IPS DF 6.9 (cell line): ENCODE measurements around the gene RAET1G.
"Not testable (repeated sequence)": the region's sequence is repeated elsewhere in the genome, so short reads cannot be mapped to it uniquely, and the experiment has no call there.

Experiments
- DNase-seq: peaks from one replicate; pipeline ENCODE4 v3.0.0-alpha.2; 2013; ENCODE audit warnings: low read depth, low spot score
- H3K27ac ChIP-seq: one replicate; pipeline ENCODE4 v1.5.1; 2013; ENCODE audit warnings: low read length, control low read depth
- H3K27me3 ChIP-seq: 2 replicates; pipeline ENCODE4 v1.6.1; 2013; ENCODE audit warnings: mild to moderate bottlenecking, low read length; ENCODE audit not compliant: control insufficient read depth, insufficient read depth
- H3K36me3 ChIP-seq: 2 replicates; pipeline ENCODE4 v1.6.1; 2013; ENCODE audit warnings: low read length; ENCODE audit not compliant: control insufficient read depth, insufficient read depth
- H3K4me1 ChIP-seq: 2 replicates; pipeline ENCODE4 v1.6.1; 2013; ENCODE audit warnings: low read length; ENCODE audit not compliant: control insufficient read depth, insufficient read depth
- H3K4me3 ChIP-seq: 2 replicates; pipeline ENCODE4 v1.5.1; 2013; ENCODE audit warnings: mild to moderate bottlenecking, low read length
- H3K9me3 ChIP-seq: 2 replicates; pipeline ENCODE4 v1.6.1; 2013; ENCODE audit warnings: low read length, inconsistent platforms; ENCODE audit not compliant: control insufficient read depth, insufficient read depth
- WGBS: extraction: QIAGEN DNeasy Blood & Tissue Kit; methylation state at CpG from one replicate; pipeline ENCODE4 v1.1.7; 2013; ENCODE audit warnings: mixed read lengths, missing lambda C conversion rate; ENCODE audit not compliant: insufficient read length, insufficient coverage; 5-methylcytosine and 5-hydroxymethylcytosine counted together

RAET1G gene

DNA sequence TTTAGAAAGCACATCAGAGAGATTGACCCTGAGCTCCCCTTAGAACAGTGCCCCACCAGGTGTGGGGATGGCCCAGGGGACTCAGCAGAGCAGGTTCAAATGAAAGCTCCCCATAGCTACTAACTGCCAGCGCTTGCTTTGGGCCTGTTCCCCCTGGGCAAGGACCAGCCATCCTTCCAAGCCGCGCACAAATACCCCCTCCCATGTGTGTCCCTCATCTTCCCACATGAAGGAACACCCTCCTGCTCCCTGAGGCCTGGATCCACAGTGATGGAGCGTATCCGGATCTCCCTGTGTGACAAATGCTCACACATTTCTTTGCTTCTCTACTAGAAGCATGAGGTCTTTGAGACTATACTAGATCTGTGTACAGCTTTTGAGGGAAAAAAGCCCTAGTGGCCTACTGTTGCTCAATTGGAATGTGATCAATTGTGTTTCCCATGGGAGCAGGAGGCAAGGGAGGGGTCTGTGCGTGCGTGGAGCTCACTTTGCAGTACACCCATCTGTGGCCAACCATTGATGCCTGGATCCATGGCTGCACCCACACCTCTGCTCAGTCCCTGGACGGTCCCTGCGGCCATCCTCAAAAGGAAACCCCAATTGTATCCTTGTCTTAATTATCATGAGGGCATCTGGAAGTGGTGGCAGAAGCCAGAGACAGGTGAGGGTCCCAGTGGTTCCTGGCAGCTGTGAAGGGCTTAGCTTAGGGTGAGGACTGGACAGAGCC lies 1.4 kb upstream of the RAET1G start:
- no CpG with 5 or more reads among the region's 9 CpGs for whole genome bisulfite sequencing
- Histone ChIP-seq H3K4me1 (no peaks in the 10 kb centered on the region; the same call in 1 of the 2 replicates), H3K36me3 (no peaks in the 10 kb centered on the region), H3K27me3 (peaks cover 45% of the 10 kb centered on the region), H3K9me3 (no peaks in the 10 kb centered on the region), H3K4me3 (no peak overlapping the region), H3K27ac (no peak overlapping the region)
- no peak for DNase-seq

DNA sequence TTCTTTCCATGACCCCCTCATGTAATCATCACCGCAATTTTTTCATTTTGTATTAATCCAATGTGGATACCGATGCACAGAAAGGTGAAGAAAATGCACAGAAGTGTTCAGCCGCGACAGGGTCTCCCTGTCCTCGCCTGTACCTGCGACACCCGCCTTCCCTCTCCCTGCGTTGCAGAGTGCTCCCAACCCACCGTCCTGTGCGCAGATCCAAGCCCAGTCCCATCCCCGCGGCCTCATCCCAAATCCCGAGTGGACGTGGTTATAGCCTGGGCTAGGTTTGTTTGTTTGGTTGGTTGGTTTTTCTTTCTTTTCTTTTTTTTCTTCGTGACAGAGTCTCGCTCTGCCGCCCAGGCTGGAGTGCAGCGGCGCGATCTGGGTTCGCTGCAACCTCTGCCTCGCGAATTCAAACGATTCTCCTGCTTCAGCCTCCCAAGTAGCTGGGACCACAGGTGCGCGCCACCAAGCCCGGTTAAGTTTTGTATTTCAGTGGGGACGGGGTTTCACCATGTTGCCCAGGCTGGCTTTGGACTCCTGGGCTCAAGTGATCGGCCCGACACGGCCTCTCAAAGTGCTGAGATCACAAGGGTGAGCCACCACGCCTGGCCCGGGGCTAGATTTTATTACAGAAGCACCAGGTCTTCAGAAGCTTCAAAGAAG lies 536 bp upstream of the RAET1G start:
- peaks cover 45% of the 10 kb centered on the region for H3K27me3 ChIP-seq
- peak overlapping the region; percentile 16; the same call in 1 of the 2 replicates for H3K4me3 ChIP-seq
- no peak overlapping the region for H3K27ac ChIP-seq
- no peaks in the 10 kb centered on the region for H3K36me3 ChIP-seq
- H3K4me1 ChIP-seq: no peaks in the 10 kb centered on the region; the same call in 1 of the 2 replicates
- no peak for DNase-seq
- WGBS: no CpG with 5 or more reads among the region's 33 CpGs
- H3K9me3 ChIP-seq: no peaks in the 10 kb centered on the region

GRCh38 chr6:149922091-149922490 lies 830 bp downstream of the RAET1G start:
- not testable (repeated sequence) for H3K36me3 ChIP-seq, H3K27ac ChIP-seq, DNase-seq, H3K4me1 ChIP-seq, H3K4me3 ChIP-seq, H3K9me3 ChIP-seq
- WGBS: no CpG with 5 or more reads among the region's 5 CpGs
- H3K27me3 ChIP-seq: peaks cover 45% of the 10 kb centered on the region

DNA sequence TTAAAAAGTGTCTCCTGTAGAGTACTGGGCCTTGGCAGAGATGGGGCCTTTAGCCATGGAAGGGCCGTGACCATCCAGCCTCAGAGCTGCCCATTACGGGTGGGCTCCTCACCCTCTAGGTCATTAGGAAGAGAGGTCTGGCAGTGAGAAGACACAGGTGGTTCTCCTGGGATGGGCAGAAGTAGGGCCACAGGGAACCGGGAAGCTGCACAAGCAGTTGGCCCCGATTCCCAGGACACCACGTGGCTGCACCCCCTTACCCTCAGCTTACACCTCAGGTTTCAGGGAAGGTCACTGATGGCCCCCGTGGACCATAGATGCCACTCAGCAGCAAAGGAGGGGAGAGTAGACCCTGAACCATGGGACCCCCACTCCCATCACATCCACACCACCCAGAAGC lies 1.6 kb downstream of the RAET1G start:
- Histone ChIP-seq H3K36me3 (no peaks in the 10 kb centered on the region), H3K27me3 (peaks cover 45% of the 10 kb centered on the region)
- DNase-seq: no peak

GRCh38 chr6:149919834-149920225 lies 3.1 kb downstream of the RAET1G start:
- Histone ChIP-seq H3K27me3 (peaks cover 34% of the 10 kb centered on the region), H3K9me3 (no peaks in the 10 kb centered on the region), H3K27ac (no peak overlapping the region), H3K36me3 (no peaks in the 10 kb centered on the region), H3K4me3 (no peak overlapping the region), H3K4me1 (no peaks in the 10 kb centered on the region; the same call in 1 of the 2 replicates)
- no CpG with 5 or more reads among the region's 4 CpGs for WGBS
- DNase-seq: no peak

More for the DNA sequence above, 1.6 kb downstream of the RAET1G start:
- H3K4me3 ChIP-seq: no peak overlapping the region
- no peak overlapping the region for H3K27ac ChIP-seq
- no peaks in the 10 kb centered on the region for H3K9me3 ChIP-seq
- WGBS: no CpG with 5 or more reads among the region's 6 CpGs
- H3K4me1 ChIP-seq: no peaks in the 10 kb centered on the region; the same call in 1 of the 2 replicates

GRCh38 chr6:149919126-149919833 lies 3.6 kb downstream of the RAET1G start:
- not testable (repeated sequence) for H3K36me3 ChIP-seq, H3K9me3 ChIP-seq, DNase-seq, H3K4me3 ChIP-seq, H3K27ac ChIP-seq, H3K4me1 ChIP-seq
- WGBS: no CpG with 5 or more reads among the region's 11 CpGs
- peaks cover 28% of the 10 kb centered on the region for H3K27me3 ChIP-seq

GRCh38 chr6:149918151-149918905 lies 4.6 kb downstream of the RAET1G start:
- H3K36me3 ChIP-seq: no peaks in the 10 kb centered on the region
- H3K27ac ChIP-seq: no peak overlapping the region
- no peak overlapping the region for H3K4me3 ChIP-seq
- WGBS: no CpG with 5 or more reads among the region's 6 CpGs
- H3K9me3 ChIP-seq: no peaks in the 10 kb centered on the region
- H3K27me3 ChIP-seq: peaks cover 18% of the 10 kb centered on the region; the same call in 1 of the 2 replicates
- no peaks in the 10 kb centered on the region for H3K4me1 ChIP-seq
- no peak for DNase-seq

DNA sequence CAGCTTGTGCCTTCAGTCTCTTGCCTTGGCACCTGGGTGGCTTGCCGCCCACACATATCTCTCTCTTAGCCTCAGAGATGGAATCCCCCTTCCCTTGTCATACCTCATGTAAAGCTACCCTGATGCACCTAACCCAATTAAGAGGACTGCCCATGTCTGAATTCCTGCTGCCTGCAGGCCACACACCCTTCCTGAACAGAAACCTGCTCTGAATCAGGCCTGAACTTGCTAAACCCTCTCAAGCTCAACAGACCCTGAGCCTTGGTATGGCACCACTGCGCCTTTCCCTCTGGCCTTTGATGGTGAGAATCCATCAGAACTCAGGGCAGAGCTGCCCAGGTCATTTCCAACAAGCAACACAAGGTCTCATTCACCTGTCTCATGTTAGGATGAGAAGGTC lies 5.2 kb downstream of the RAET1G start:
- no peak for DNase-seq
- Histone ChIP-seq H3K9me3 (no peaks in the 10 kb centered on the region), H3K27ac (no peak overlapping the region), H3K4me1 (no peaks in the 10 kb centered on the region), H3K27me3 (peaks cover 16% of the 10 kb centered on the region; the same call in 1 of the 2 replicates), H3K36me3 (no peaks in the 10 kb centered on the region), H3K4me3 (no peak overlapping the region)
- no CpG with 5 or more reads among the region's 2 CpGs for WGBS

- no peak for DNase-seq
- no peak overlapping the region for H3K4me3 ChIP-seq
- WGBS: no CpG with 5 or more reads among the region's 10 CpGs
- H3K27ac ChIP-seq: no peak overlapping the region
- H3K9me3 ChIP-seq: no peaks in the 10 kb centered on the region
- peaks cover 4% of the 10 kb centered on the region; the same call in 1 of the 2 replicates for H3K27me3 ChIP-seq
- no peaks in the 10 kb centered on the region for H3K36me3 ChIP-seq
- no peaks in the 10 kb centered on the region for H3K4me1 ChIP-seq
Measured at GRCh38 chr6:149915970-149916865, 6.7 kb downstream of the RAET1G start.
